Measurements from ENCODE around the gene XIRP2. TPM values are rescaled to one million over a fixed set of nuclear protein-coding genes. Genes with fewer than 3 reads are reported as not detected.

XIRP2 gene
- total RNA-seq, 1 donor from 2014 or later, result 0.25 TPM

- no peaks in the 10 kb centered on the region for H3K36me3 Mint-ChIP-seq (ENCODE audit: low read depth, unreplicated experiment)
- H3K27me3 ChIP-seq (ENCODE audit: insufficient read depth, low read length), result no peaks in the 10 kb centered on the region
- no peaks in the 10 kb centered on the region for H3K27me3 Mint-ChIP-seq (ENCODE audit: low read depth, unreplicated experiment)
- no peak overlapping the region for H3K27ac Mint-ChIP-seq (ENCODE audit: unreplicated experiment)
- H3K9me3 Mint-ChIP-seq (ENCODE audit: unreplicated experiment), result no peaks in the 10 kb centered on the region
- FAIRE-seq, result no peak
- no peaks in the 10 kb centered on the region for H3K36me3 ChIP-seq (ENCODE audit: insufficient read depth, low read length)
- peaks cover 20% of the 10 kb centered on the region for H3K4me1 Mint-ChIP-seq (ENCODE audit: low read depth, unreplicated experiment)
- H3K4me3 Mint-ChIP-seq (ENCODE audit: unreplicated experiment), result no peak overlapping the region
- no peak overlapping the region for H3K9ac ChIP-seq (ENCODE audit: low read length)
- H3K27ac ChIP-seq (ENCODE audit: low read depth, low read length), result no peak overlapping the region
- H3K79me2 ChIP-seq (ENCODE audit: insufficient read depth, low read length), result no peaks in the 10 kb centered on the region
- H3K4me3 ChIP-seq (ENCODE audit: insufficient read depth, low read depth, low read length), result no peak overlapping the region
- H3K4me1 ChIP-seq (ENCODE audit: insufficient read depth, low read length), result peaks cover 6% of the 10 kb centered on the region
- no peak overlapping the region for H2AFZ ChIP-seq (ENCODE audit: low read depth, low read length)
- H3K4me2 ChIP-seq (ENCODE audit: low read length), result no peak overlapping the region
- H3K9me3 ChIP-seq (ENCODE audit: insufficient read depth, low read depth, low read length), result no peaks in the 10 kb centered on the region
- no peak for TF ChIP-seq EZH2 (IDR thresholded peaks at IDR 0.05; ENCODE audit: insufficient read depth, low read length)
- TF ChIP-seq CTCF (IDR thresholded peaks at IDR 0.05; ENCODE audit: insufficient read depth, low read depth, low read length), result no peak
- DNase-seq (ENCODE audit: low read depth), result no peak
- H4K20me1 ChIP-seq (ENCODE audit: insufficient read depth, low read length), result no peaks in the 10 kb centered on the region
These were observed 310.3 kb downstream of the XIRP2 start for GRCh38 chr2:167198576-167198975.

DNA sequence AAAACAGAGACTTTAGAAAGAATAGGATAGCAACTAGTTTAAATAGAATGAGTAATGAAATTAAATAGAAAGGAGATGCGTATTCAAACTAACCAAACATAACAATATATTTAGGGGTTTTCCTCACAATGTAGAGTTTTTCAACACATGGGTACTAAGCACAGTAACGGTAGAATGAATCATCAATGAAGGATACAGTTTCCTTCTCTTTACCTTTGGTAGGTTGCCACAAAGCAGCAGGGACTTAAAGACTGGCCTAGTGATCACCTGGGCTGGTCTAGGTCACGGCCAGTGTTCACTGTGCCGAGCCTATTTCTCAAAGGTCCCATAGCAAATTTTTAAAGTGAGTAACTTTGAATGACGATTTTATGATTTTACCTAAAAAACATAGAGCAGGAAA, 311.7 kb downstream of the XIRP2 start:
- Histone ChIP-seq H3K27ac (ENCODE audit: low read depth, low read length) (no peak overlapping the region), H3K27me3 (ENCODE audit: insufficient read depth, low read length) (no peaks in the 10 kb centered on the region), H4K20me1 (ENCODE audit: insufficient read depth, low read length) (no peaks in the 10 kb centered on the region), H3K4me3 (ENCODE audit: insufficient read depth, low read depth, low read length) (no peak overlapping the region), H3K9me3 (ENCODE audit: insufficient read depth, low read depth, low read length) (no peaks in the 10 kb centered on the region), H3K9ac (ENCODE audit: low read length) (no peak overlapping the region), H3K4me2 (ENCODE audit: low read length) (no peak overlapping the region), H3K79me2 (ENCODE audit: insufficient read depth, low read length) (no peaks in the 10 kb centered on the region), H3K4me1 (ENCODE audit: insufficient read depth, low read length) (peaks cover 6% of the 10 kb centered on the region), H2AFZ (ENCODE audit: low read depth, low read length) (no peak overlapping the region), H3K36me3 (ENCODE audit: insufficient read depth, low read length) (no peaks in the 10 kb centered on the region)
- H3K36me3 Mint-ChIP-seq (ENCODE audit: low read depth, unreplicated experiment), result no peaks in the 10 kb centered on the region
- H3K9me3 Mint-ChIP-seq (ENCODE audit: unreplicated experiment), result no peaks in the 10 kb centered on the region
- no peak overlapping the region for H3K4me3 Mint-ChIP-seq (ENCODE audit: unreplicated experiment)
- no peak for FAIRE-seq
- TF ChIP-seq EZH2 (IDR thresholded peaks at IDR 0.05; ENCODE audit: insufficient read depth, low read length), result no peak
- TF ChIP-seq CTCF (IDR thresholded peaks at IDR 0.05; ENCODE audit: insufficient read depth, low read depth, low read length), result no peak
- no peak overlapping the region for H3K27ac Mint-ChIP-seq (ENCODE audit: unreplicated experiment)
- no peak for DNase-seq (ENCODE audit: low read depth)
- no peaks in the 10 kb centered on the region for H3K27me3 Mint-ChIP-seq (ENCODE audit: low read depth, unreplicated experiment)
- peaks cover 20% of the 10 kb centered on the region for H3K4me1 Mint-ChIP-seq (ENCODE audit: low read depth, unreplicated experiment)

DNA sequence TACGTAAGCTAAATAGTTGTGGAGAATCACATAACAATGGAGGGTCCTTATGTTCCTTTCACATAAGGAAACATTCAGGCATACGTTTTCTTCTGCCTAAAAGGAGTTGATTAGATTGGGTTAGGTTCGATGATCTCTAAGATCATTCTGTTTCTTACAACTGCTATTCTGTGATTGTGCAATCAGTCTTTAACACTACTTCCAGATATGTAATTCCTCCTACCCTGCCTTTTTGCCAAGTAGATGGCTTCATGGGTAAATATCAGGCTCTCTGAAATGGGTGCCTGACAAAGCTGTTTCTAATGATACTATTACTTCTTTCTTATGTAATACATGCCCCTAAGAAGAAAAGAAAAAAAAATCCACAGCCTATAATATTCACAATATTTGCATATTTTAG, 321.5 kb downstream of the XIRP2 start:
- Histone ChIP-seq H3K79me2 (ENCODE audit: insufficient read depth, low read length) (no peaks in the 10 kb centered on the region), H3K4me1 (ENCODE audit: insufficient read depth, low read length) (no peaks in the 10 kb centered on the region), H3K36me3 (ENCODE audit: insufficient read depth, low read length) (no peaks in the 10 kb centered on the region), H4K20me1 (ENCODE audit: insufficient read depth, low read length) (no peaks in the 10 kb centered on the region), H3K27me3 (ENCODE audit: insufficient read depth, low read length) (no peaks in the 10 kb centered on the region), H3K27ac (ENCODE audit: low read depth, low read length) (no peak overlapping the region), H3K4me3 (ENCODE audit: insufficient read depth, low read depth, low read length) (no peak overlapping the region), H3K9ac (ENCODE audit: low read length) (no peak overlapping the region), H3K9me3 (ENCODE audit: insufficient read depth, low read depth, low read length) (no peaks in the 10 kb centered on the region), H3K4me2 (ENCODE audit: low read length) (no peak overlapping the region), H2AFZ (ENCODE audit: low read depth, low read length) (no peak overlapping the region)
- Mint-ChIP-seq H3K4me3 (ENCODE audit: unreplicated experiment) (no peak overlapping the region), H3K27ac (ENCODE audit: unreplicated experiment) (no peak overlapping the region), H3K27me3 (ENCODE audit: low read depth, unreplicated experiment) (no peaks in the 10 kb centered on the region), H3K4me1 (ENCODE audit: low read depth, unreplicated experiment) (no peaks in the 10 kb centered on the region), H3K36me3 (ENCODE audit: low read depth, unreplicated experiment) (no peaks in the 10 kb centered on the region), H3K9me3 (ENCODE audit: unreplicated experiment) (no peaks in the 10 kb centered on the region)
- DNase-seq (ENCODE audit: low read depth) (peak; percentile 8), FAIRE-seq (no peak)
- no peak for TF ChIP-seq EZH2 (IDR thresholded peaks at IDR 0.05; ENCODE audit: insufficient read depth, low read length)
- TF ChIP-seq CTCF (IDR thresholded peaks at IDR 0.05; ENCODE audit: insufficient read depth, low read depth, low read length), result no peak
